ENCODE data around the gene GJA10.
"Not testable (repeated sequence)": the region's sequence is repeated elsewhere in the genome, so short reads cannot be mapped to it uniquely, and the experiment has no call there.

Gene GJA10

GRCh38 chr6:89894169-89894568, at the start of gene GJA10:
GJA10 (plus strand) TSS chr6:89894469; CDS start chr6:89894469, 0 bp downstream.
- no peak for DNase-seq

GRCh38 chr6:89847513-89847912, 46.8 kb upstream of the GJA10 start:
- not testable (repeated sequence) for DNase-seq

GRCh38 chr6:89853068-89853467, 41.2 kb upstream of the GJA10 start:
- no peak for DNase-seq

GRCh38 chr6:89858041-89858440, 36.2 kb upstream of the GJA10 start:
- no peak for DNase-seq

GRCh38 chr6:89859744-89860143, 34.5 kb upstream of the GJA10 start:
- DNase-seq, result peak; percentile 78

- no peak for DNase-seq
Observed at GRCh38 chr6:89862273-89862672, 32.0 kb upstream of the GJA10 start.

GRCh38 chr6:89862698-89863097, 31.6 kb upstream of the GJA10 start:
- DNase-seq, result no peak

- DNase-seq, result no peak
Observed at GRCh38 chr6:89866024-89866678, 28.1 kb upstream of the GJA10 start.

- peak; percentile 21 for DNase-seq
Observed at GRCh38 chr6:89873721-89874120, 20.5 kb upstream of the GJA10 start.

- DNase-seq, result no peak
Observed at GRCh38 chr6:89874438-89874837, 19.8 kb upstream of the GJA10 start.

GRCh38 chr6:89886378-89887120, 7.7 kb upstream of the GJA10 start:
- no peak for DNase-seq

- DNase-seq, result peak; percentile 17
Observed at GRCh38 chr6:89887452-89888137, 6.7 kb upstream of the GJA10 start.

- no peak for DNase-seq
Observed at GRCh38 chr6:89888138-89888514, 6.1 kb upstream of the GJA10 start.

GRCh38 chr6:89888871-89889270, 5.4 kb upstream of the GJA10 start:
- DNase-seq, result peak; percentile 70

GRCh38 chr6:89890845-89891528, 3.3 kb upstream of the GJA10 start:
- not testable (repeated sequence) for DNase-seq

- DNase-seq, result not testable (repeated sequence)
Observed at GRCh38 chr6:89892577-89892976, 1.7 kb upstream of the GJA10 start.

GRCh38 chr6:89895276-89895874, 1.1 kb downstream of the GJA10 start:
- peak; percentile 6 for DNase-seq

- DNase-seq, result not testable (repeated sequence)
Observed at GRCh38 chr6:89910001-89910901, 16.0 kb downstream of the GJA10 start.

- DNase-seq, result no peak
Observed at GRCh38 chr6:89910902-89911240, 16.6 kb downstream of the GJA10 start.

GRCh38 chr6:89916136-89916920, 22.1 kb downstream of the GJA10 start:
- DNase-seq, result no peak

- DNase-seq, result no peak
Observed at GRCh38 chr6:89917216-89917615, 22.9 kb downstream of the GJA10 start.
